HG02852 (cell line): ENCODE data around the gene LRRC23.
"Not testable (repeated sequence)": the region's sequence is repeated elsewhere in the genome, so short reads cannot be mapped to it uniquely, and the experiment has no call there.

ENCODE experiments used
- ATAC-seq: cut with Tn5 transposase; IDR thresholded peaks from one replicate; pipeline ENCODE4 v1.9.1; 2021; ENCODE audit warnings: mild to moderate bottlenecking, moderate library complexity; ENCODE audit not compliant: unreplicated experiment

The LRRC23 gene

GRCh38 chr12:6872073-6873048, 32.3 kb upstream of the LRRC23 start:
- no peak for ATAC-seq

- peak; percentile 79 for ATAC-seq
These were observed 31.3 kb upstream of the LRRC23 start, which contains the start of gene SPSB2 for GRCh38 chr12:6873094-6874014. TSS of gene SPSB2 (minus strand) at chr12:6873303. CDS start at chr12:6872901, 402 bp downstream.

GRCh38 chr12:6874015-6874368, 30.6 kb upstream of the LRRC23 start:
- ATAC-seq: not testable (repeated sequence)

- ATAC-seq: not testable (repeated sequence)
These were observed 24.8 kb upstream of the LRRC23 start for GRCh38 chr12:6879824-6880223.

GRCh38 chr12:6883252-6883651, 21.4 kb upstream of the LRRC23 start:
- ATAC-seq: no peak

GRCh38 chr12:6883683-6884082, 20.9 kb upstream of the LRRC23 start:
- ATAC-seq: no peak

- ATAC-seq: no peak
These were observed 20.1 kb upstream of the LRRC23 start for GRCh38 chr12:6884539-6884938.

- ATAC-seq: not testable (repeated sequence)
These were observed 18.2 kb upstream of the LRRC23 start for GRCh38 chr12:6886206-6886999.

- ATAC-seq: no peak
These were observed 17.2 kb upstream of the LRRC23 start for GRCh38 chr12:6887460-6887859.

GRCh38 chr12:6888360-6888759, 16.3 kb upstream of the LRRC23 start:
- ATAC-seq: no peak

- ATAC-seq: not testable (repeated sequence)
These were observed 15.8 kb upstream of the LRRC23 start for GRCh38 chr12:6888794-6889193.

- not testable (repeated sequence) for ATAC-seq
These were observed 14.6 kb upstream of the LRRC23 start for GRCh38 chr12:6889775-6890573.

- ATAC-seq: peak; percentile 96
These were observed 13.6 kb upstream of the LRRC23 start for GRCh38 chr12:6890789-6891645.

GRCh38 chr12:6891646-6892001, 13.0 kb upstream of the LRRC23 start:
- ATAC-seq: no peak

GRCh38 chr12:6892683-6893082, 11.9 kb upstream of the LRRC23 start:
- ATAC-seq: not testable (repeated sequence)

- no peak for ATAC-seq
These were observed 10.3 kb upstream of the LRRC23 start for GRCh38 chr12:6894321-6894720.

- ATAC-seq: no peak
These were observed 7.7 kb upstream of the LRRC23 start for GRCh38 chr12:6896846-6897435.

- no peak for ATAC-seq
These were observed 5.2 kb upstream of the LRRC23 start for GRCh38 chr12:6899427-6899826.
